SH-SY5Y (cell line): ENCODE data around the gene CLSTN2.

Source experiments
- GATA2 ChIP-seq: IDR thresholded peaks from 2 replicates; pipeline ENCODE4 v1.6.1; 2011; ENCODE audit warnings: mild to moderate bottlenecking, low read depth, low read length
- GATA3 ChIP-seq: IDR thresholded peaks from 2 replicates; pipeline ENCODE4 v1.6.1; 2011; ENCODE audit warnings: low read depth, mild to moderate bottlenecking, low read length, moderate library complexity

GRCh38 chr3:140508550-140508949 lies 573.6 kb downstream of the CLSTN2 start:
- TF ChIP-seq GATA2 (no peak), GATA3 (no peak)
